Occipital lobe (tissue), 3 donors: Measurements from ENCODE around the gene MPI. TPM values are rescaled to one million over a fixed set of nuclear protein-coding genes. Genes with fewer than 3 reads are reported as not detected.
"Not testable (repeated sequence)": the region's sequence is repeated elsewhere in the genome, so short reads cannot be mapped to it uniquely, and the experiment has no call there.

Experiments used
- DNase-seq: peaks from one replicate; lab custom pipeline; 2025; lab: John Stamatoyannopoulos, UW
- small RNA-seq: library from RNA; depleted of rRNA; stranded (forward); fragments of <200 nt; gene quantifications from one replicate; pipeline ENCODE3, GENCODE V24; 2014
- total RNA-seq: library from RNA; depleted of rRNA; stranded (reverse); fragments of >200 nt; gene quantifications from one replicate; pipeline ENCODE4 v1.2.3, GENCODE V29; 2014

MPI gene
- total RNA-seq, 1 donor from 2014 or later, result 37.9 TPM

GRCh38 chr15:74933573-74933972 is 43.7 kb downstream of the MPI start:
- no peak for DNase-seq

- not testable (repeated sequence) for DNase-seq
Measured at GRCh38 chr15:74935193-74935592, 45.4 kb downstream of the MPI start.

- no peak for DNase-seq
Measured at GRCh38 chr15:74937272-74937589, 47.4 kb downstream of the MPI start.

GRCh38 chr15:74937590-74938371 is 47.9 kb downstream of the MPI start, which contains the start of gene COX5A:
Gene COX5A (minus strand): TSS chr15:74938073. CDS start chr15:74938014, 59 bp downstream.
- peak; percentile 91 for DNase-seq

GRCh38 chr15:74950078-74950908 is 60.5 kb downstream of the MPI start:
- peak; percentile 33 for DNase-seq

- no peak for DNase-seq
Measured at GRCh38 chr15:74951006-74951405, 61.2 kb downstream of the MPI start.

Small RNAs within 50 kb of the gene (small RNA-seq; reads per million reads assigned to genes)
- gene MIR6882, result 0.38 reads per million, percentile 32 among the genes with 10 or more reads in this experiment

Other genes with a start within 250 kb of the MPI start
- 12.9 TPM for gene EDC3, start 194.0 kb upstream of the MPI start, total RNA-seq
- gene CYP1A1, start 164.5 kb upstream of the MPI start, total RNA-seq, result 0.47 TPM
- not detected for gene CYP1A2, start 141.2 kb upstream of the MPI start, total RNA-seq
- gene CSK, start 108.0 kb upstream of the MPI start, total RNA-seq, result 24.0 TPM
- not detected for gene LMAN1L, start 77.2 kb upstream of the MPI start, total RNA-seq
- 1.6 TPM for gene CPLX3, start 63.4 kb upstream of the MPI start, total RNA-seq
- 32.4 TPM for gene ULK3, start 46.9 kb upstream of the MPI start, total RNA-seq
- 8.0 TPM for gene SCAMP2, start 16.7 kb upstream of the MPI start, total RNA-seq
- gene FAM219B, start 16.8 kb downstream of the MPI start, total RNA-seq, result 64.6 TPM
- gene COX5A, start 48.0 kb downstream of the MPI start, total RNA-seq, result 43.8 TPM
- 6.4 TPM for gene RPP25, start 66.7 kb downstream of the MPI start, total RNA-seq
- 51.3 TPM for gene SCAMP5, start 105.5 kb downstream of the MPI start, total RNA-seq
- 7.2 TPM for gene PPCDC, start 133.5 kb downstream of the MPI start, total RNA-seq